ENCODE measurements around the gene NAMPT. TPM values are rescaled to one million over a fixed set of nuclear protein-coding genes. Genes with fewer than 3 reads are reported as not detected.

NAMPT gene
- total and polyA plus RNA-seq, 9 of the 15 experiments (the other 6 are each of a cell fraction or from before 2014, with no cell fraction given), result 41.1 to 160 (median 106) TPM

Small RNA genes within 50 kb of the gene (small RNA-seq; reads per million reads assigned to genes)
- gene RNU6-392P, result not detected

Other genes starting within 250 kb of the NAMPT start
- gene SYPL1, start 172.7 kb downstream of the NAMPT start, total RNA-seq (2014; rRNA removed), result 23.8 and 25.5 TPM in 2 replicates
- 51.3 and 58.3 TPM in 2 replicates for gene SYPL1, start 172.7 kb downstream of the NAMPT start, total RNA-seq (2014; rRNA removed; fragmentation: Illumina TruSeq; extraction: Trizol)
- 45.0 and 47.8 TPM in 2 replicates for gene SYPL1, start 172.7 kb downstream of the NAMPT start, total RNA-seq (2015; rRNA removed; fragmentation: Illumina TruSeq; extraction: Trizol)
- gene SYPL1, start 172.7 kb downstream of the NAMPT start, total RNA-seq (2021), result 70.2 and 73.4 TPM in 2 replicates
- gene SYPL1, start 172.7 kb downstream of the NAMPT start, polyA plus RNA-seq (2011; rRNA removed), result 71.7 and 100 TPM in 2 replicates
- 71.9 and 81.5 TPM in 2 replicates for gene SYPL1, start 172.7 kb downstream of the NAMPT start, polyA plus RNA-seq (2014; fragmentation: Illumina TruSeq; extraction: Trizol)
- 100 to 1,000 TPM; 171 to 214 TPM for gene SYPL1, start 172.7 kb downstream of the NAMPT start, polyA plus RNA-seq (2014; fragmentation: Nextera tagmentation; extraction: Ambion mirVana)
- gene SYPL1, start 172.7 kb downstream of the NAMPT start, polyA plus RNA-seq (2014; rRNA removed), result 53.5 and 54.1 TPM in 2 replicates

All from K562 (cell line).